ENCODE results near the gene FAXDC2.

GRCh38 chr5:154783774-154784460 lies 66.5 kb downstream of the FAXDC2 start:
- TF ChIP-seq, protein P1, sequence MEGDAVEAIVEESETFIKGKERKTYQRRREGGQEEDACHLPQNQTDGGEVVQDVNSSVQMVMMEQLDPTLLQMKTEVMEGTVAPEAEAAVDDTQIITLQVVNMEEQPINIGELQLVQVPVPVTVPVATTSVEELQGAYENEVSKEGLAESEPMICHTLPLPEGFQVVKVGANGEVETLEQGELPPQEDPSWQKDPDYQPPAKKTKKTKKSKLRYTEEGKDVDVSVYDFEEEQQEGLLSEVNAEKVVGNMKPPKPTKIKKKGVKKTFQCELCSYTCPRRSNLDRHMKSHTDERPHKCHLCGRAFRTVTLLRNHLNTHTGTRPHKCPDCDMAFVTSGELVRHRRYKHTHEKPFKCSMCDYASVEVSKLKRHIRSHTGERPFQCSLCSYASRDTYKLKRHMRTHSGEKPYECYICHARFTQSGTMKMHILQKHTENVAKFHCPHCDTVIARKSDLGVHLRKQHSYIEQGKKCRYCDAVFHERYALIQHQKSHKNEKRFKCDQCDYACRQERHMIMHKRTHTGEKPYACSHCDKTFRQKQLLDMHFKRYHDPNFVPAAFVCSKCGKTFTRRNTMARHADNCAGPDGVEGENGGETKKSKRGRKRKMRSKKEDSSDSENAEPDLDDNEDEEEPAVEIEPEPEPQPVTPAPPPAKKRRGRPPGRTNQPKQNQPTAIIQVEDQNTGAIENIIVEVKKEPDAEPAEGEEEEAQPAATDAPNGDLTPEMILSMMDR (IDR thresholded peaks at IDR 0.05) = no peak
- TF ChIP-seq POLR2A (IDR thresholded peaks at IDR 0.05) (no peak), EP300 (IDR thresholded peaks at IDR 0.05) (no peak)
